Calu3 (cell line): ENCODE results near the gene FARP1. TPM values are rescaled to one million over a fixed set of nuclear protein-coding genes. Genes with fewer than 3 reads are reported as not detected.

Source experiments
- BruUV-seq: library from RNA; stranded (reverse); fragments of 400-500 nt; replicated peaks from 2 replicates; lab custom pipeline; 2021; lab: Mats Ljungman, UMichigan
- CTCF ChIA-PET: fragments of 300-600 bp; sonication (Branson Sonifier 250); formaldehyde crosslinking; loops from one replicate; lab custom pipeline; 2022; ENCODE audit warnings: antibody characterized with exemption; lab: Charles Lee
- DNase-seq: peaks from one replicate; pipeline ENCODE4 v3.0.0; 2022
- H3K27ac Mint-ChIP-seq: one replicate; pipeline ENCODE4 v1.8.0; 2022; ENCODE audit warnings: mixed read lengths; ENCODE audit not compliant: unreplicated experiment
- H3K27me3 Mint-ChIP-seq: one replicate; pipeline ENCODE4 v1.8.0; 2022; ENCODE audit warnings: mixed read lengths; ENCODE audit not compliant: unreplicated experiment
- H3K36me3 Mint-ChIP-seq: one replicate; pipeline ENCODE4 v1.8.0; 2022; ENCODE audit warnings: mild to moderate bottlenecking, moderate library complexity, mixed read lengths; ENCODE audit not compliant: insufficient read depth, unreplicated experiment
- H3K4me1 Mint-ChIP-seq: one replicate; pipeline ENCODE4 v1.8.0; 2022; ENCODE audit warnings: mild to moderate bottlenecking, low read depth, mixed read lengths; ENCODE audit not compliant: unreplicated experiment
- H3K4me3 Mint-ChIP-seq: one replicate; pipeline ENCODE4 v1.8.0; 2022; ENCODE audit warnings: mild to moderate bottlenecking, low read depth, moderate library complexity, mixed read lengths; ENCODE audit not compliant: unreplicated experiment
- H3K9me3 Mint-ChIP-seq: one replicate; pipeline ENCODE4 v1.8.0; 2022; ENCODE audit warnings: low read depth, mixed read lengths; ENCODE audit not compliant: unreplicated experiment
- intact Hi-C: fragments of 100-400 bp; cut with micrococcal nuclease; formaldehyde crosslinking; loops from one replicate; pipeline ENCODE4 v1.10.0; 2022; ENCODE audit not compliant: unreplicated experiment
- total RNA-seq: library from RNA; stranded (reverse); gene quantifications from 2 replicates; pipeline ENCODE4 v1.2.3, GENCODE V29; 2022
- TF ChIP-seq, protein P1 (sequence below): fragments of 200-600 bp; IDR thresholded peaks from one replicate; pipeline ENCODE4 v1.8.0; 2022; ENCODE audit warnings: antibody characterized with exemption; ENCODE audit not compliant: unreplicated experiment

FARP1 gene
- total RNA-seq, 1 experiment from 2014 or later: 47.0 TPM

DNA sequence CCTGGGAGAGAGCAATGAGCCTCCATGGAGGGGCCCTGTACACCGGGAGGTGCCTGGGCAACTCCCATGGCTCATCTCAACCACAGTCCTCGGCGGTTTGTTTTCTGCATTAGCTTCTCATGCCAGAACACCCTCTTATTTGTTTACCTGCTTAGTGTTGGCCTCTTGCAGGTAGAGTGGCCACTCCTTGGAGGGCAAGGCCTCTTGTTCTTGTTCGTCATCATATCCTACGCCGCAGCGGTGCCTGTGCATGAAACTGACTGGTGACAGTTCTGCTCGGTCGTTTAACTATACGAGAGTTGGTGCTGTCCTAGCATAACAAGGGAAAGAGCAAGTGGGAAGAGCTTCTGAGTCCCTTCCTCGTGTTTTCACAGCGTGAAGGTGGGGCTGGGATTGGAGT lies 74.7 kb downstream of the FARP1 start:
- no peaks in the 10 kb centered on the region for H3K9me3 Mint-ChIP-seq
- H3K36me3 Mint-ChIP-seq: no peaks in the 10 kb centered on the region
- TF ChIP-seq, protein P1, sequence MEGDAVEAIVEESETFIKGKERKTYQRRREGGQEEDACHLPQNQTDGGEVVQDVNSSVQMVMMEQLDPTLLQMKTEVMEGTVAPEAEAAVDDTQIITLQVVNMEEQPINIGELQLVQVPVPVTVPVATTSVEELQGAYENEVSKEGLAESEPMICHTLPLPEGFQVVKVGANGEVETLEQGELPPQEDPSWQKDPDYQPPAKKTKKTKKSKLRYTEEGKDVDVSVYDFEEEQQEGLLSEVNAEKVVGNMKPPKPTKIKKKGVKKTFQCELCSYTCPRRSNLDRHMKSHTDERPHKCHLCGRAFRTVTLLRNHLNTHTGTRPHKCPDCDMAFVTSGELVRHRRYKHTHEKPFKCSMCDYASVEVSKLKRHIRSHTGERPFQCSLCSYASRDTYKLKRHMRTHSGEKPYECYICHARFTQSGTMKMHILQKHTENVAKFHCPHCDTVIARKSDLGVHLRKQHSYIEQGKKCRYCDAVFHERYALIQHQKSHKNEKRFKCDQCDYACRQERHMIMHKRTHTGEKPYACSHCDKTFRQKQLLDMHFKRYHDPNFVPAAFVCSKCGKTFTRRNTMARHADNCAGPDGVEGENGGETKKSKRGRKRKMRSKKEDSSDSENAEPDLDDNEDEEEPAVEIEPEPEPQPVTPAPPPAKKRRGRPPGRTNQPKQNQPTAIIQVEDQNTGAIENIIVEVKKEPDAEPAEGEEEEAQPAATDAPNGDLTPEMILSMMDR: no peak
- no peak overlapping the region for H3K4me3 Mint-ChIP-seq
- H3K27me3 Mint-ChIP-seq: no peaks in the 10 kb centered on the region
- intact Hi-C loops: no loop called here
- no TSS peak for BruUV-seq
- no peak for DNase-seq
- CTCF ChIA-PET: no interaction called here
- H3K4me1 Mint-ChIP-seq: no peaks in the 10 kb centered on the region
- H3K27ac Mint-ChIP-seq: no peak overlapping the region

DNA sequence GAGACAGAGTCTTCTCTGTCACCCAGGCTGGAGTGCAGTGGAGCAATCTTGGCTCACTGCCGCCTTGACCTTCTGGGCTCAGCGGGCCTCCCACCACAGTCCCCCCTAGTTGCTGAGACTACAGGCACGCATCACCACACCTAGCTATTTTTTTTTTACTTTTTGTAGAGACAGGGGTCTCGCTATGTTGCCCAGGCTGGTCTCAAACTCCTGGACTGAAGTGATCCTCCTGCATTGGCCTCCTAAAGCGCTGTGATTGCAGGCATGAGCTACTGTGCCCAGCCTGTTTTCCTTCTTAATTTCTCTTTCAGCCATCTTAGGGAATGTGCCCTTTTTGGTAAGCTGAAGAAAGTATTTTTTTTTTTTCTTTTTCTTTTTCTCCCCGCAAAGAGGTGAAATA lies 76.8 kb downstream of the FARP1 start:
- no peaks in the 10 kb centered on the region for H3K9me3 Mint-ChIP-seq
- DNase-seq: no peak
- no peaks in the 10 kb centered on the region for H3K4me1 Mint-ChIP-seq
- CTCF ChIA-PET: no interaction called here
- H3K4me3 Mint-ChIP-seq: no peak overlapping the region
- H3K36me3 Mint-ChIP-seq: no peaks in the 10 kb centered on the region
- H3K27ac Mint-ChIP-seq: no peak overlapping the region
- no TSS peak for BruUV-seq
- no peaks in the 10 kb centered on the region for H3K27me3 Mint-ChIP-seq
- TF ChIP-seq, protein P1: no peak
- intact Hi-C loops: no loop called here

DNA sequence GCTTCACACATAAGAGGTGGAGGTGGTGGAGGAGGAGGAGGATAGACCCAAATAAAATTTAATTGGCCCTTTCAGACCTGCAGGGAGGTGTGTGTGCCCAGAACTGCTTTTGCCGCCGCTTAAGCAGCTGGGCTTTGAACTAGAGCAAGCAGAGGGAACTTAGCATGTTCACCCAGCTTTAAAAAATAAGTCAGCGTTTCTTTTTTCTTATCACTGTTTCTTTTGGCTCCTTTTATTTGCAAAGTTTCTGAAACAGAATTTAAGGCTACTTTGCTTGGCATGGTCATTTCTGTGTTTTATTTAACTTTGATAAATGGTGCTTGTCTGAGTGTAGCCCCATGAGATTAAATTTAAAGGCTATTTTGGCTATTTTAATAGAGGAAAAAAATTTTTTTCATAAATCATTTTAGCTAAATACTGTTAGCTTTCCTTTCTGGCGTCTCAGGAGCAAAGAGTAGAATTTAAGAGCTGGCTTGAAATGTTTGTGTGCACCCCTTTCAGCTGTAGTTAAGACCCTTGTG lies 77.4 kb downstream of the FARP1 start:
- CTCF ChIA-PET: no interaction called here
- H3K4me1 Mint-ChIP-seq: no peaks in the 10 kb centered on the region
- H3K36me3 Mint-ChIP-seq: no peaks in the 10 kb centered on the region
- DNase-seq: no peak
- H3K4me3 Mint-ChIP-seq: no peak overlapping the region
- no peaks in the 10 kb centered on the region for H3K9me3 Mint-ChIP-seq
- TF ChIP-seq, protein P1: no peak
- H3K27me3 Mint-ChIP-seq: no peaks in the 10 kb centered on the region
- BruUV-seq: no TSS peak
- intact Hi-C loops: no loop called here
- H3K27ac Mint-ChIP-seq: no peak overlapping the region

DNA sequence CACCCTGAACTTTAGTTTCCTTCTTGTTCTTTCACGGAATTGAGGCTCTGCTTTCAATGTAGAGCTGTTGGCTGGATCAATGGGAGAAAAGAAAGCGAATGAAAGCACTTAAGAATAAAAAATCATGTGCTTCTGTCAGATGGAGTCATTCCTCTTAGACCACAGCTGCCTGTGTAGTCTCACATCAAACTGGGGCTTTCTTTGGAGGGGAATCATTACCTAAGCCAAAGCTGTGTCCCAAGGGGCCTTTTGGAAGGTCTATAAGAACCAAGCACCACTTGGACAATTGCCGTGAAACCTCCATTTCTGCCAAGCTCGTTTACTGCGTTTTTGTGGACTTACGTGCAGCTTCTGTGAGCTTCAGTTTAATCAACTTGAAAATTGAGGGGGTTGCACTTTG lies 78.3 kb downstream of the FARP1 start:
- no peak for DNase-seq
- intact Hi-C loops: no loop called here
- Mint-ChIP-seq H3K36me3 (no peaks in the 10 kb centered on the region), H3K9me3 (no peaks in the 10 kb centered on the region), H3K4me1 (no peaks in the 10 kb centered on the region), H3K27me3 (no peaks in the 10 kb centered on the region), H3K4me3 (no peak overlapping the region), H3K27ac (no peak overlapping the region)
- CTCF ChIA-PET: no interaction called here
- no TSS peak for BruUV-seq
- TF ChIP-seq, protein P1: no peak
